22Rv1 (cell line): Measurements from ENCODE around the gene MT1B.

Source experiments
- ZFX ChIP-seq: fragments of 450-650 bp; IDR thresholded peaks from 2 replicates; pipeline ENCODE4 v1.6.1; 2017; ENCODE audit warnings: antibody characterized with exemption, borderline replicate concordance
- TF ChIP-seq, protein P1 (sequence below): fragments of 450-650 bp; IDR thresholded peaks from 2 replicates; pipeline ENCODE4 v1.5.1; 2017; ENCODE audit warnings: mild to moderate bottlenecking

DNA sequence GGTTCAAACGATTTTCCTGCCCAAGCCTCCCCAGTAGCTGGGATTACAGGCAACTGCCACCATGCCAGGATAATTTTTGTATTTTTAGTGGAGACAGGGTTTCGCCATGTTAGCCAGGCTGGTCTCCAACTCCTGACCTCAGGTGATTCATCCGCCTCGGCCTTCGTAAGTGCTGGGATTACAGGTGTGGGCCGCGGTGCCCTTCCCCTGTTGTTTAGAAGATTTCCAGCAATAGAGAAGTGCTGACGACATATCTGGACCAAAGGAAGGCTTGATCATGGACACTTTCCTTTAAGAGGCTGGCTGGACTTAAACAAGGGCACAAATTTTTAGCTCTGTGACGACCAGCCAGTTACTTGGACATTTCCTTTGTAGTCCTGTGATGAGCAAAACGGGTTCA lies 20.5 kb upstream of the MT1B start:
- TF ChIP-seq, protein P1, sequence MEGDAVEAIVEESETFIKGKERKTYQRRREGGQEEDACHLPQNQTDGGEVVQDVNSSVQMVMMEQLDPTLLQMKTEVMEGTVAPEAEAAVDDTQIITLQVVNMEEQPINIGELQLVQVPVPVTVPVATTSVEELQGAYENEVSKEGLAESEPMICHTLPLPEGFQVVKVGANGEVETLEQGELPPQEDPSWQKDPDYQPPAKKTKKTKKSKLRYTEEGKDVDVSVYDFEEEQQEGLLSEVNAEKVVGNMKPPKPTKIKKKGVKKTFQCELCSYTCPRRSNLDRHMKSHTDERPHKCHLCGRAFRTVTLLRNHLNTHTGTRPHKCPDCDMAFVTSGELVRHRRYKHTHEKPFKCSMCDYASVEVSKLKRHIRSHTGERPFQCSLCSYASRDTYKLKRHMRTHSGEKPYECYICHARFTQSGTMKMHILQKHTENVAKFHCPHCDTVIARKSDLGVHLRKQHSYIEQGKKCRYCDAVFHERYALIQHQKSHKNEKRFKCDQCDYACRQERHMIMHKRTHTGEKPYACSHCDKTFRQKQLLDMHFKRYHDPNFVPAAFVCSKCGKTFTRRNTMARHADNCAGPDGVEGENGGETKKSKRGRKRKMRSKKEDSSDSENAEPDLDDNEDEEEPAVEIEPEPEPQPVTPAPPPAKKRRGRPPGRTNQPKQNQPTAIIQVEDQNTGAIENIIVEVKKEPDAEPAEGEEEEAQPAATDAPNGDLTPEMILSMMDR: no peak
- TF ChIP-seq ZFX: no peak
